ENCODE measurements around the gene HIGD2A. TPM values are rescaled to one million over a fixed set of nuclear protein-coding genes. Genes with fewer than 3 reads are reported as not detected.

The HIGD2A gene
- total and polyA plus RNA-seq, 2 experiments from 2014 or later = 67.7 to 194 TPM

- Mint-ChIP-seq H3K27ac (no peak overlapping the region), H3K4me1 (peaks cover 11% of the 10 kb centered on the region), H3K4me3 (no peak overlapping the region), H3K36me3 (ENCODE audit: low read depth) (no peaks in the 10 kb centered on the region), H3K9me3 (no peaks in the 10 kb centered on the region), H3K27me3 (ENCODE audit: insufficient read depth, low read depth, poor library complexity) (peaks cover 3% of the 10 kb centered on the region)
- no peaks in the 10 kb centered on the region for H3K27me3 ChIP-seq (ENCODE audit: insufficient read depth)
- no peaks in the 10 kb centered on the region for H3F3A ChIP-seq (replicated peaks; ENCODE audit: low read depth)
- no peaks in the 10 kb centered on the region for H3K4me1 ChIP-seq (ENCODE audit: insufficient read depth)
- H3K9me2 ChIP-seq (ENCODE audit: insufficient read depth) = no peaks in the 10 kb centered on the region
- H2AFZ ChIP-seq = no peak overlapping the region
- 0 out of 2 replicates have a peak, but pooled peaks cover 3% of the 10 kb centered on the region for H4K20me1 ChIP-seq (replicated peaks; ENCODE audit: insufficient read depth)
- H3K27ac ChIP-seq (ENCODE audit: low read depth) = no peak overlapping the region
- ATAC-seq (no peak), DNase-seq (ENCODE audit: low spot score) (no peak)
- TF ChIP-seq STAT1 (IDR thresholded peaks at IDR 0.05; ENCODE audit: unreplicated experiment) (no peak), REST (IDR thresholded peaks at IDR 0.05; ENCODE audit: unreplicated experiment) (no peak), CTCF (conservative IDR thresholded peaks at IDR 0.05; ENCODE audit: low read depth in 2 of 2) (no peak), NANOG (IDR thresholded peaks at IDR 0.05; ENCODE audit: borderline replicate concordance) (no peak), ZNF331 (CRISPR knock-in tag; IDR thresholded peaks at IDR 0.05; ENCODE audit: low read depth) (no peak), ETS1 (IDR thresholded peaks at IDR 0.05) (no peak), ZNF114 (CRISPR knock-in tag; IDR thresholded peaks at IDR 0.05) (no peak), EZH2phosphoT487 (IDR thresholded peaks at IDR 0.05; ENCODE audit: unreplicated experiment) (no peak), JUNB (IDR thresholded peaks at IDR 0.05; ENCODE audit: unreplicated experiment) (no peak), CREB1 (CRISPR knock-in tag; IDR thresholded peaks at IDR 0.05; ENCODE audit: low read depth) (no peak), EZH2 (IDR thresholded peaks at IDR 0.05; ENCODE audit: low read depth, unreplicated experiment) (no peak), POLR2AphosphoS5 (IDR thresholded peaks at IDR 0.05; ENCODE audit: low read depth) (no peak), ZNF462 (CRISPR knock-in tag; IDR thresholded peaks at IDR 0.05) (no peak)
- H3K4me3 ChIP-seq = no peak overlapping the region
- H3K36me3 ChIP-seq (ENCODE audit: insufficient read depth) = no peaks in the 10 kb centered on the region
- H3K79me2 ChIP-seq (replicated peaks; ENCODE audit: insufficient read depth) = no peaks in the 10 kb centered on the region
- H3K4me2 ChIP-seq = no peak overlapping the region
Observed at GRCh38 chr5:176407456-176408251, 19.1 kb downstream of the HIGD2A start.

Data from GM23338 (cell line).